HCT116 (cell line): ENCODE data around the gene RAP1B. TPM values are rescaled to one million over a fixed set of nuclear protein-coding genes. Genes with fewer than 3 reads are reported as not detected.

Experiments
- ATAC-seq: fragments of 200-7000 bp; cut with Tn5 transposase; 2 replicates; pipeline ENCODE4 v1.9.1; 2020; ENCODE audit warnings: mild to moderate bottlenecking, moderate library complexity
- BruUV-seq: library from RNA; stranded (reverse); fragments of 400-500 nt; replicated peaks from 2 replicates; lab custom pipeline; 2021; lab: Mats Ljungman, UMichigan
- CTCF ChIA-PET: fragments of 300-600 bp; sonication (Branson Sonifier 250); formaldehyde crosslinking; loops from one replicate; lab custom pipeline; 2021; ENCODE audit warnings: antibody characterized with exemption; lab: Charles Lee
- POLR2A ChIA-PET: fragments of 300-600, 350-600 bp; sonication (Branson Sonifier 250); formaldehyde crosslinking; loops from one replicate; lab custom pipeline; 2021; ENCODE audit warnings: antibody characterized with exemption; lab: Charles Lee
- RAD21 ChIA-PET, 2 experiments: fragments of 300-600 bp; sonication (Branson Sonifier 250); formaldehyde crosslinking; loops; one replicate each; lab custom pipeline; 2023; ENCODE audit warnings: low total read pairs in 2 of 2; ENCODE audit not compliant: uncharacterized antibody in 2 of 2, unreplicated experiment in 2 of 2, low non-redundant PET in 1 of 2; lab: Charles Lee
- DNase-seq: peaks from one replicate; pipeline ENCODE4 v3.0.0-alpha.2; 2010; ENCODE audit warnings: low read depth, low spot score
- H2AFZ ChIP-seq: fragments of 200-600 bp; shearing (Covaris generic), sonication (generic); 2 replicates; pipeline ENCODE4 v1.6.1; 2017; ENCODE audit warnings: low read depth, mixed run types, mixed read lengths, antibody characterized with exemption, low read length; ENCODE audit not compliant: poor library complexity, severe bottlenecking
- H3K27ac ChIP-seq: 2 replicates; pipeline ENCODE4 v1.5.1; 2012; ENCODE audit warnings: low read depth, low read length
- H3K27me3 ChIP-seq: fragments of 200-600 bp; sonication (generic); 2 replicates; pipeline ENCODE4 v1.6.1; 2016; ENCODE audit warnings: mixed run types, low read length, mixed read lengths; ENCODE audit not compliant: insufficient read depth
- H3K36me3 ChIP-seq, 2 experiments: fragments of 200-500 bp in 1 of 2; fragments of 200-600 bp in 1 of 2; sonication (Bioruptor generic) in 1 of 2; sonication (generic) in 1 of 2; 2 replicates each; pipeline versions ENCODE4 v1.5.1 to v1.6.1; 2014 to 2016; ENCODE audit warnings: low read length in 2 of 2, inconsistent platforms in 1 of 2, mixed read lengths in 1 of 2, mixed run types in 1 of 2; ENCODE audit not compliant: insufficient read depth in 2 of 2, control insufficient read depth in 1 of 2
- H3K4me1 ChIP-seq, 2 experiments: fragments of 200-600 bp in 1 of 2; sonication (generic) in 1 of 2; 2 replicates each; pipeline versions ENCODE4 v1.5.1 to v1.6.1; 2012 to 2017; ENCODE audit warnings: low read length in 2 of 2, inconsistent platforms in 1 of 2, mild to moderate bottlenecking in 1 of 2, mixed read lengths in 1 of 2, mixed run types in 1 of 2, moderate library complexity in 1 of 2; ENCODE audit not compliant: insufficient read depth in 2 of 2, control insufficient read depth in 1 of 2
- H3K4me2 ChIP-seq: fragments of 200-600 bp; sonication (generic); 2 replicates; pipeline ENCODE4 v1.6.1; 2017; ENCODE audit warnings: mixed run types, low read length, mixed read lengths
- H3K4me3 ChIP-seq, 2 experiments: fragments of 200-600 bp in 1 of 2; sonication (generic) in 1 of 2; replicated peaks in 1 of 2; 2 replicates each; pipeline ENCODE4 v1.5.1; 2011 to 2016; ENCODE audit warnings: low read length in 2 of 2, control low read depth in 1 of 2, low read depth in 1 of 2, mild to moderate bottlenecking in 1 of 2, mixed read lengths in 1 of 2, mixed run types in 1 of 2
- H3K79me2 ChIP-seq: fragments of 200-600 bp; sonication (generic); 2 replicates; pipeline ENCODE4 v1.6.1; 2017; ENCODE audit warnings: mild to moderate bottlenecking, mixed run types, low read length, moderate library complexity, mixed read lengths; ENCODE audit not compliant: insufficient read depth
- H3K9ac ChIP-seq: fragments of 200-600 bp; sonication (generic); 2 replicates; pipeline ENCODE4 v1.6.1; 2016; ENCODE audit warnings: low read length, mixed read lengths
- H3K9me2 ChIP-seq: fragments of 200-600 bp; sonication (generic), shearing (Covaris generic); 2 replicates; pipeline ENCODE4 v1.6.1; 2017; ENCODE audit warnings: mixed run types, mild to moderate bottlenecking, moderate library complexity; ENCODE audit not compliant: insufficient read depth
- H3K9me3 ChIP-seq, 2 experiments: fragments of 200-500 bp in 1 of 2; fragments of 200-600 bp in 1 of 2; sonication (Bioruptor generic) in 1 of 2; sonication (generic) in 1 of 2; 2 replicates each; pipeline ENCODE4 v1.6.1; 2014 to 2017; ENCODE audit warnings: low read length in 2 of 2, mixed read lengths in 2 of 2, inconsistent platforms in 1 of 2, low read depth in 1 of 2, mild to moderate bottlenecking in 1 of 2, mixed run types in 1 of 2, moderate library complexity in 1 of 2; ENCODE audit not compliant: control insufficient read depth in 1 of 2, insufficient read depth in 1 of 2
- H4K20me1 ChIP-seq: fragments of 200-600 bp; sonication (generic), shearing (Covaris generic); 2 replicates; pipeline ENCODE4 v1.6.1; 2017; ENCODE audit warnings: mixed run types, mild to moderate bottlenecking, moderate library complexity; ENCODE audit not compliant: insufficient read depth
- CBX3 ChIP-seq: IDR thresholded peaks from 2 replicates; pipeline ENCODE4 v1.6.1; 2012; ENCODE audit warnings: low read depth
- CEBPB ChIP-seq: IDR thresholded peaks from 2 replicates; pipeline ENCODE4 v1.6.1; 2012; ENCODE audit warnings: low read depth
- ELF1 ChIP-seq: IDR thresholded peaks from 2 replicates; pipeline ENCODE4 v1.6.1; 2012; ENCODE audit warnings: low read depth, borderline replicate concordance
- EZH2 ChIP-seq: fragments of 200-600 bp; sonication (generic); IDR thresholded peaks from 2 replicates; pipeline ENCODE4 v1.6.1; 2017; ENCODE audit warnings: antibody characterized with exemption, mixed run types
- JUND ChIP-seq: IDR thresholded peaks from 2 replicates; pipeline ENCODE4 v1.6.1; 2012
- MAX ChIP-seq: IDR thresholded peaks from 2 replicates; pipeline ENCODE4 v1.6.1; 2012
- POLR2A ChIP-seq: IDR thresholded peaks from 2 replicates; pipeline ENCODE4 v1.7.0; 2011; ENCODE audit warnings: borderline replicate concordance; ENCODE audit not compliant: insufficient read depth, insufficient read length; ENCODE audit errors: extremely low read depth
- POLR2AphosphoS5 ChIP-seq: IDR thresholded peaks from 2 replicates; pipeline ENCODE4 v1.6.1; 2011; ENCODE audit warnings: mild to moderate bottlenecking, low read depth, low read length, moderate library complexity
- RAD21 ChIP-seq: IDR thresholded peaks from 2 replicates; pipeline ENCODE4 v1.6.1; 2012; ENCODE audit warnings: low read depth, mild to moderate bottlenecking
- REST ChIP-seq: IDR thresholded peaks from 2 replicates; pipeline ENCODE4 v1.6.1; 2012; ENCODE audit warnings: low read depth
- SIN3A ChIP-seq: IDR thresholded peaks from 2 replicates; pipeline ENCODE4 v1.6.1; 2012; ENCODE audit warnings: low read depth
- SP1 ChIP-seq: IDR thresholded peaks from 2 replicates; pipeline ENCODE4 v1.6.1; 2012; ENCODE audit warnings: low read depth
- TCF7L2 ChIP-seq: IDR thresholded peaks from 2 replicates; pipeline ENCODE4 v1.7.0; 2011; ENCODE audit warnings: borderline replicate concordance, inconsistent platforms; ENCODE audit not compliant: insufficient read depth, insufficient read length; ENCODE audit errors: extremely low read depth
- ZFX ChIP-seq: fragments of 450-650 bp; IDR thresholded peaks from 2 replicates; pipeline ENCODE4 v1.6.1; 2017
- ZNF274 ChIP-seq: fragments of 200-500 bp; sonication (Bioruptor generic); IDR thresholded peaks from 2 replicates; pipeline ENCODE4 v1.6.1; 2014; ENCODE audit warnings: mild to moderate bottlenecking, low read depth, low read length, inconsistent platforms
- intact Hi-C: fragments of 100-400 bp; cut with micrococcal nuclease; formaldehyde crosslinking; loops from 2 replicates; pipeline ENCODE4 v1.10.0; 2022
- total RNA-seq: library from RNA; stranded (reverse); gene quantifications from one replicate; pipeline ENCODE4 v1.2.1, GENCODE V29; 2021; ENCODE audit not compliant: unreplicated experiment

Gene RAP1B
- total RNA-seq, 1 experiment from 2014 or later, result 79.2 TPM

GRCh38 chr12:68573406-68573805 lies 37.3 kb upstream of the RAP1B start:
- no peak overlapping the region for H3K9ac ChIP-seq
- no peak overlapping the region for H3K4me3 ChIP-seq
- TF ChIP-seq JUND (no peak), ZNF274 (no peak), CEBPB (no peak), SP1 (no peak), ZFX (no peak), TCF7L2 (no peak), RAD21 (no peak), MAX (no peak), CBX3 (no peak), ELF1 (no peak), POLR2A (no peak), EZH2 (no peak), POLR2AphosphoS5 (no peak), SIN3A (no peak), REST (no peak)
- ChIA-PET CTCF (no interaction called here), RAD21 (no interaction called here), POLR2A (no interaction called here)
- intact Hi-C loops, result no loop called here
- H3K79me2 ChIP-seq, result no peaks in the 10 kb centered on the region
- H3K36me3 ChIP-seq, result no peaks in the 10 kb centered on the region
- BruUV-seq, result no TSS peak
- no peaks in the 10 kb centered on the region for H3K27me3 ChIP-seq
- peaks cover 4 to 18% of the 10 kb centered on the region in 2 experiments; a peak in 2 of 4 replicates for H3K4me1 ChIP-seq
- no peaks in the 10 kb centered on the region for H3K9me2 ChIP-seq
- H3K27ac ChIP-seq, result no peak overlapping the region
- no peak overlapping the region for H2AFZ ChIP-seq
- no peaks in the 10 kb centered on the region for H4K20me1 ChIP-seq
- no peaks in the 10 kb centered on the region for H3K9me3 ChIP-seq
- ATAC-seq (no peak), DNase-seq (no peak)
- no peak overlapping the region for H3K4me2 ChIP-seq
